Skeletal muscle tissue (tissue), 4 donors: ENCODE measurements around the gene KLC1. TPM values are rescaled to one million over a fixed set of nuclear protein-coding genes. Genes with fewer than 3 reads are reported as not detected.
A peak's percentile ranks its signal among the peaks of the same experiment; 100 is the strongest.

Experiments used
- H3K27ac ChIP-seq: one replicate; pipeline ENCODE4 v1.7.0; 2013; ENCODE audit warnings: mild to moderate bottlenecking, low read depth, low read length, inconsistent platforms
- H3K27me3 ChIP-seq, 3 donors: one replicate each; pipeline ENCODE4 v1.7.0; 2013; ENCODE audit warnings: low read length in 3 of 3; ENCODE audit not compliant: control insufficient read depth in 3 of 3, insufficient read depth in 3 of 3
- H3K36me3 ChIP-seq, 3 donors: one replicate each; pipeline ENCODE4 v1.7.0; 2013; ENCODE audit warnings: low read length in 3 of 3; ENCODE audit not compliant: control insufficient read depth in 3 of 3, insufficient read depth in 3 of 3
- H3K4me1 ChIP-seq, 3 donors: one replicate each; pipeline ENCODE4 v1.7.0; 2013; ENCODE audit warnings: low read length in 3 of 3, mild to moderate bottlenecking in 3 of 3; ENCODE audit not compliant: control insufficient read depth in 3 of 3, insufficient read depth in 3 of 3
- H3K4me3 ChIP-seq, 3 donors: one replicate each; pipeline ENCODE4 v1.7.0; 2013; ENCODE audit warnings: low read length in 3 of 3
- H3K9ac ChIP-seq, 3 donors: one replicate each; pipeline ENCODE4 v1.7.0; 2013; ENCODE audit warnings: low read length in 3 of 3, mild to moderate bottlenecking in 3 of 3, moderate library complexity in 2 of 3, low read depth in 1 of 3
- H3K9me3 ChIP-seq, 3 donors: one replicate each; pipeline ENCODE4 v1.7.0; 2013; ENCODE audit warnings: low read length in 3 of 3; ENCODE audit not compliant: control insufficient read depth in 3 of 3
- total RNA-seq: library from RNA; depleted of rRNA; stranded (reverse); fragments of >200 nt; gene quantifications from one replicate; pipeline ENCODE4 v1.2.3, GENCODE V29; 2014
- donor health status: Osteomylitis.

KLC1 gene
- total RNA-seq: 103 TPM

GRCh38 chr14:103628684-103629502 lies at the start of gene KLC1:
KLC1 (plus strand) TSS chr14:103629211; CDS start chr14:103654565, 25,354 bp downstream.
- H3K4me1 ChIP-seq: peaks cover 28 to 36% (median 34%) of the 10 kb centered on the region in 3 donors
- peaks cover 0 to 3% (median 0%) of the 10 kb centered on the region in 3 donors for H3K36me3 ChIP-seq

GRCh38 chr14:103581206-103581605 lies 47.8 kb upstream of the KLC1 start:
- Histone ChIP-seq H3K4me3 (no peak overlapping the region), H3K27me3 (no peaks in the 10 kb centered on the region), H3K9ac (no peak overlapping the region), H3K9me3 (no peaks in the 10 kb centered on the region), H3K27ac (no peak overlapping the region), H3K4me1 (peaks cover 6 to 11% (median 9%) of the 10 kb centered on the region in 3 donors), H3K36me3 (peaks cover 9 to 21% (median 19%) of the 10 kb centered on the region in 3 donors)

More at GRCh38 chr14:103628684-103629502, at the start of gene KLC1:
- no peaks in the 10 kb centered on the region for H3K9me3 ChIP-seq
- peak within 1 kb of the TSS; percentile 93 to 96 (median 95) for H3K9ac ChIP-seq
- H3K27me3 ChIP-seq: no peaks in the 10 kb centered on the region
- H3K4me3 ChIP-seq: peak within 1 kb of the TSS; percentile 86 to 89 (median 89)
- H3K27ac ChIP-seq: peak within 1 kb of the TSS; percentile 99

DNA sequence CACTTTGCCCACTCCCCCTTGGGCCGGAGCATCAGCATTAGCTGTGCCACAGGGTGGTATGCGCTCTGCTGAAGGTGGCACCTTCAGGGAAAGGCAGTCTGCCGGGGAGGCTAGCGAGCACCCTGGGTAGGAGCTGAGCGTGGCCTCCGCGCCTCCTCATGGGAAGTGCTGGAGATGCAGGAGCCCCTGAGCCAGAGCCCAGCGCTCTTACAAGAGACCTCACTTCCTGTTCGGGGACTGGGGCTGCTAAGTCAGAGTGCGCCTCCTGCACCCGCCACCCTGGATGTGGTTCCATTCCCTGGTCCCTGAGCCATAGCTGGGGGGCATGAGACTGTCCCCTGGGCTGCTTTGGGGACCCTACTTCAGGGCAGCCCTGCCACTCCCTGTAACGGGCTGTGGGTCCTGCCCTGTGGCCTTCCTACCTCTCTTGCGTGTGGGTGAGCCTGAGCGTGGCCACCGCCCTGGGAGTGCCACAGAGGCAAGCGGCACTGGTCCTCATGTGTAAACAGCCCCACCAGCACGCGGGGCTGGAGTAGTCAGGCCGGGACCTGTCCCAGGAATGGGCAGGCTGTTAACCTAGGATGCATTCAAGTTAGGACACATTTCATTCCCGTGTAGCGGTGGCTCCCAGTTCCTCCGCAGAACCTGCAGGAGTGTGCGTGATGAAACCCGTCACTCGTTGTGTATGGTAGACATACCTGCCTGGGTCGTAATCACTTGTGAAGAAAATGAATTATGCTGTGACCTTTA lies 46.9 kb upstream of the KLC1 start:
- Histone ChIP-seq H3K27ac (no peak overlapping the region), H3K9ac (no peak overlapping the region), H3K4me3 (no peak overlapping the region), H3K27me3 (no peaks in the 10 kb centered on the region), H3K36me3 (peaks cover 9 to 21% (median 19%) of the 10 kb centered on the region in 3 donors), H3K4me1 (peaks cover 0 to 3% (median 2%) of the 10 kb centered on the region in 3 donors), H3K9me3 (no peaks in the 10 kb centered on the region)

- no peaks in the 10 kb centered on the region for H3K9me3 ChIP-seq
- no peaks in the 10 kb centered on the region for H3K27me3 ChIP-seq
- no peak overlapping the region for H3K27ac ChIP-seq
- H3K9ac ChIP-seq: no peak overlapping the region
- peaks cover 3 to 13% (median 7%) of the 10 kb centered on the region in 3 donors for H3K36me3 ChIP-seq
- H3K4me3 ChIP-seq: no peak overlapping the region
- H3K4me1 ChIP-seq: no peaks in the 10 kb centered on the region
These were observed 44.6 kb upstream of the KLC1 start for GRCh38 chr14:103584326-103584915.

DNA sequence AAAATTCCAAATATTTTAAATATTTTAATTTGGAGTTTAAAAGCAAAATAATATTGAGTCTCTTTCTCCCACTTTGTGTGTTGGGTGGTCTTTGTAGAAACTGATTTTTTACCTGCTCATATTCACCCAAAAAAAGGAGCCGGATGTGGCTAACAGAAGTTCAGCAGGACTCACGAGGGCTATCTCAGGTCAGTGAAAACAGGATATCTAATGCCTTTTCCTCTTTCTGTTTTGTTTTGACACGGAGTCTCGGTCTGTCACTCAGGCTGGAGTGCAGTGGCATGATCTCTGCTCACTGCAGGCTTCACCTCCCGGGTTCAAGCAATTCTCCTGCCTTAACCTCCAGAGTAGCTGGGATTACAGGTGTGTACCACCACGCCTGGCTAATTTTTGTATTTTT lies 35.4 kb upstream of the KLC1 start:
- peaks cover 0 to 2% (median 2%) of the 10 kb centered on the region in 3 donors for H3K4me1 ChIP-seq

GRCh38 chr14:103594265-103594664 lies 34.7 kb upstream of the KLC1 start:
- no peak overlapping the region for H3K27ac ChIP-seq
- peaks cover 3 to 8% (median 4%) of the 10 kb centered on the region in 3 donors for H3K36me3 ChIP-seq
- no peaks in the 10 kb centered on the region for H3K9me3 ChIP-seq
- H3K9ac ChIP-seq: no peak overlapping the region
- no peaks in the 10 kb centered on the region for H3K27me3 ChIP-seq
- peaks cover 0 to 2% (median 2%) of the 10 kb centered on the region in 3 donors for H3K4me1 ChIP-seq
- no peak overlapping the region for H3K4me3 ChIP-seq

More for the DNA sequence above, 35.4 kb upstream of the KLC1 start:
- no peaks in the 10 kb centered on the region for H3K27me3 ChIP-seq
- no peak overlapping the region for H3K9ac ChIP-seq
- no peaks in the 10 kb centered on the region for H3K9me3 ChIP-seq
- H3K4me3 ChIP-seq: no peak overlapping the region
- peaks cover 3 to 11% (median 4%) of the 10 kb centered on the region in 3 donors for H3K36me3 ChIP-seq
- no peak overlapping the region for H3K27ac ChIP-seq

DNA sequence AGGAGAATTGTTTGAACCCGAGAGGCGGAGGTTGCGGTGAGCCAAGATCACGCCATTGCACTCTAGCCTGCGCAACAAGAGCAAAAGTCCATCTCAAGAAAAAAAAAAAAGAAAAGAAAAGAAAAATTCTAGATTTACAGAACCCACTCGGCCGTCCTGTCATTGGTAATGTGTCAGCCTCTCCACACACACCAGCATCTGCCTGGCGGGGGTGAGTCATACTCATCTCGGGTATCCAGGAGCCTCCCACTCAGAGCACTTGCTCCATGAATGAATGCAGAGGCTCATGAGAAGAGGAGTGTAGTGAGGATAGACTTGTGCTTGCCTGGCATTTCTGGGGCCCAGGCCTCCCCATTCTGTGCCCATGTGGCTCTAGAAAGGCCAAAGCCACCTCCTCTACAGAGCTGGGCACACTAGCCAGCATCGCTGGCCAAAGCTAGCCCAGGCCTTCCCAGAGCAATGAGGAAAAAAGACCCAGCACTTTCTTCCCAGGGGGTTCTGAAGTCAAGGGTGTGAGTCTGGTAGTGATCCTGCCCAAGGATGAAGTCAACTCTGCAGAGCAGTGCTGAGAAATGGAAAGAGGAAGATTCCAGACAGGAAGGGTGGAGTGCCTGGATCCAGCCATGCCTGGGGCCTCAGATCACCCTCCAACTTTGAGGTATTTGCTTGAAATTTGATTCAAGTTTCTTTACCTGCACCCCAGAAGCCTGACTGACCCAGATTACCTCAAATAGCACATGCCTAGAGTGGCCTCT lies 31.2 kb upstream of the KLC1 start:
- no peaks in the 10 kb centered on the region for H3K36me3 ChIP-seq
- no peaks in the 10 kb centered on the region for H3K27me3 ChIP-seq
- H3K9me3 ChIP-seq: no peaks in the 10 kb centered on the region
- no peak overlapping the region for H3K9ac ChIP-seq
- no peak overlapping the region for H3K4me3 ChIP-seq
- peaks cover 0 to 2% (median 2%) of the 10 kb centered on the region in 3 donors for H3K4me1 ChIP-seq
- no peak overlapping the region for H3K27ac ChIP-seq

GRCh38 chr14:103600503-103600902 lies 28.5 kb upstream of the KLC1 start:
- no peak overlapping the region for H3K4me3 ChIP-seq
- H3K36me3 ChIP-seq: no peaks in the 10 kb centered on the region
- no peaks in the 10 kb centered on the region for H3K27me3 ChIP-seq
- no peak overlapping the region for H3K9ac ChIP-seq
- no peak overlapping the region for H3K27ac ChIP-seq
- peaks cover 0 to 2% (median 2%) of the 10 kb centered on the region in 3 donors for H3K4me1 ChIP-seq
- no peaks in the 10 kb centered on the region for H3K9me3 ChIP-seq

DNA sequence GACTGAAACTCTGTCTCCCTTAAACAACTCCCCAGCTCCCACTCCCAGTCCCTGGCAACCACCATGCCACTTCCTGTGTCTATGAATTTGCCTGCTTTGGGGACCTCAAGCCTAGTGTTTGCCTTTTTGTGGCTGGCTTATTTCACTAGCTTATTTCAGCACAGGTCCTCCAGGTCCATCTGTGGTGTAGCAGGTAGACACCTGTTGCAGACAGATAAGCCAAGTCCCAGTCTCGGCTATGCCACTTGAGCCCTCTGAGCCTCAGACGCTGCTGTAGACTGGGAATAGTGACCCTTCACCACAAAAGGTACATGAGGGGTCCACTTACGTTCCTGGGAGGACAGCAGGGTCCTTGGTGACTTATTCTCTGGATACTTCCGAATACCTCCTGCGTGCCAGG lies 24.4 kb upstream of the KLC1 start:
- H3K9ac ChIP-seq: no peak overlapping the region
- no peaks in the 10 kb centered on the region for H3K9me3 ChIP-seq
- no peaks in the 10 kb centered on the region for H3K36me3 ChIP-seq
- H3K27me3 ChIP-seq: peaks cover 0 to 6% (median 2%) of the 10 kb centered on the region in 3 donors
- no peak overlapping the region for H3K27ac ChIP-seq
- peaks cover 20 to 21% (median 20%) of the 10 kb centered on the region in 3 donors for H3K4me1 ChIP-seq
- no peak overlapping the region for H3K4me3 ChIP-seq
